Measurements from ENCODE around the gene CFAP68.
"Not testable (repeated sequence)": the region's sequence is repeated elsewhere in the genome, so short reads cannot be mapped to it uniquely, and the experiment has no call there.

The CFAP68 gene

DNA sequence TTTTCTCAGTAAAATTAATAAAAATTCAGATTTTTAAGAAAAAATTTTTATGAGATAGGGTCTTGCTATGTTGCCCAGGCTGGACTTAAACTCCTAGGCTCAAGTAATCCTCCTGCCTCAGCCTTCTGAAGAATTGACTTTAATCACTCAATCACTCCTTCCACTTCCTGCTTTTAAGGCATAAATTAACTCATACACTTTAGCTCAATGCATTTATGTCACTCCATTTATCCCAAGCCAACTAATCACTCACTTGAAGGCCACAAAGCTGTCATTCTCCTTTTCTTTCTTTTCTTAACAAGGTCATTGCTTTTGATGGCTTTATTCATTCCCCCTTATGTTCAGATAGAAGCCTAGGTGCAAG is 8.8 kb upstream of the CFAP68 start:
- no peak for DNase-seq (ENCODE audit: low spot score)

DNA sequence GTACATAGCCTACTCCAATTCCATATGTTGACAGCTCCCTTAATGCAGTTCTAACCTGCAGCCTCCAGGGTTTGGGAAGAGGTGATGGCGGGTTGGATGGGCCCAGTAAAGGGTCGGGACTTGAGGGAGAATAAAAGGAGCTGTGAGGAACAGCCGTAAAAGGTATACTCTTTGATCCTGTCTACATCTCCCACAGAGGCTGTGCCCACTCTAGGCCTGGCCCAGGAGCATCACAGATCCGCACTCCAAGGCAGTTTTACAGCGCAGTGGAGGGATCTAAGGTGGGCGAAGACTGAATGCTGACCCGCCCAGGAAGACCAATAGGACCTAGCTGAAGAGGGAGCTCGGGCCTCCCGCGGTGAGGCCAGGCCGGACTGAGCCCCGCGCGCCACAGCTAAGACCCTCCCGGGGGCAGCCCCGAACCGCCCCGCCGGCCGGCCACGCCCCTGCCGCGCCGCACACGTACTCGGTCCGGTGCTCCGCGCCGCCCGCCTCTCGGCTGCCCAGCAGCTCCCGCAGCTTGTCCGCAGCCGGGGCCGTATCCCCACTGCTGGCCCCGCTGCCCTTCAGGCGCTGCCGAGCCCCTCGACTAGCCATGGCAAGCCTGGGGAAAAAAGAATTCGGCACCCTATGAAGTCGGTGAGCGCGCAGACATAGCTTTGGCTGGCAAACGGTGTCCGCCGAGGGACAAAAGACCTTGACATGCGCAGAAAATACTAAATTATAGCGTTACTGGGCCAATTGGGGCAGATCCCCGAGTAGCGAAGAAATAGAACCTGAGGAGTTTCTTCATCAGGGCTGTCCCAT is 8.3 kb upstream of the CFAP68 start, which contains the start of gene ALG9:
Gene ALG9, minus strand, starts transcription at position 696 of the 807 bp plus-strand sequence. Its CDS starts 99 bp downstream, at position 597.
- DNase-seq (ENCODE audit: low spot score), result peak; percentile 71

DNA sequence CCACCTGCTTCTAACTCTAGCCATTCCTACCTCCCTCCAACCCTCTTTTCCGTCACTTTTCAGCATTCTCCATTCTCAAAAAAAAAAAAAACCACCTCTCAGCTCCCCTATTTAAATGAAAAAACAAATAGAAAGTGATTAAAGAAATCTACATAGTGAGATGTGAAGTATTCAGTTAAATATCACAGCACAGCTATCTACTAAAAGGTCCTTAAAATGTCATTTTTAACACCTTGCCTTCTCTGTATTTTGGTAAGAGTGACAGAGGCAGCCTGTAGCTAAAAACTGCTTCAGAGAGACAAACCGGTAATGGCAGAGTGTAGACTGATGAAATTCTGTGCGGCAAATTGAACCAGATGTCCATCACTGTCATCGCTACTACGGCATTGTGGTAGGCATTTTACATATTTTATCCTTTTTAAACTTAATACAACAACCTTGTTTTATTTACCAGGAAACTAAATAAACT is 7.6 kb upstream of the CFAP68 start:
- no peak for DNase-seq (ENCODE audit: low spot score)

DNA sequence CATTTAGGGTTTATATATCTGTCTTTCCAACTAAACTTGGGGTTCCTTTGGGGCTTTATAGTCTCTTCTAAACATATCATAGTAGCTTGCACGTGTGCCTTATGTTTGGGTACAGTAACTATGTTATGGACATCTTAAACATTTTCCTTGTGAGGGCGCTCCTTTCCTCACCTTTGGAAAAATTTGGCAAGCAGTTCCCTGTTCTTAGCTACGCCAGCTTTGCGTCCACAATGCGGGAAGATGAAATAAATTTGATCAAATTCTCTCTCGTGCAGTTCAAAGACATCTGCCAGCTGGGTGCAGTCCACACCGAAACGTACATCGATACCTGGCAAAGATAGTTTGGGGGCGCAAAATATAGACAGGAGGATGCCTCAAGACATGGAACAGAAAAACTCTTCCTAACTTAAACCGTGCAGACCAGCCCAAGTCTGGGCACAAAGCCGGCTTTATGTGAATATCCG is 924 bp upstream of the CFAP68 start:
- DNase-seq (ENCODE audit: low spot score), result no peak

DNA sequence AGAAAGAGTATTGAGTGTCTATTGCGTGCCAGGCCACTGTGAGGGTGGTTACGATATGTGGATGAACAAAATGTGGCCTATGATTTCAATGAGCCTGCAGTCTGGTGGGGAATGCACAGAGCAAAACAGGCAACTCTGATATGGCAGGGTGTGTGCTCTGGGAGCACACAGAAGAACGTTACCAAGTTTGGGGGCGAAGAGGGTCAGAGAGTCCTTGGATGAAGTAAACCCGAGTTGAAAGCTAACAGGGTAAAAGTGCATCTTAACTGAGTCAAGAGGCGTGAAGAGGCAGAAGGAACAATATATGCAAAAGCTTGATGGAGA is 258 bp downstream of the CFAP68 start:
- DNase-seq (ENCODE audit: low spot score), result no peak

DNA sequence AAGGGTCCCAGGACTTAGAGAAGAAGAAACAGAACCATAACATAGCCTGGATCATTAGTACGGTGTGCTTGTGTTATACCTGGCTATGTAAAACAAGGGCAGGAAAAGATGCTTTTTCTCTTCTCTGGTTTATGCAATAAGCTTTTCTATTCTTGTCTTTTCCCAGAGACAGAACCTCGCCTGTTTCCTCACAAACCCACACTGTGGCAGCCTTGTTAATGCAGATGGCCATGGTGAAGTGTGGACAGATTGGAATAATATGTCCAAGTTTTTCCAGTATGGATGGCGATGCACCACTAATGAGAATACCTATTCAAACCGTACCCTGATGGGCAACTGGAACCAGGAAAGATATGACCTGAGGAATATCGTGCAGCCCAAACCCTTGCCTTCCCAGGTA is 2.9 kb downstream of the CFAP68 start:
- DNase-seq (ENCODE audit: low spot score), result no peak

DNA sequence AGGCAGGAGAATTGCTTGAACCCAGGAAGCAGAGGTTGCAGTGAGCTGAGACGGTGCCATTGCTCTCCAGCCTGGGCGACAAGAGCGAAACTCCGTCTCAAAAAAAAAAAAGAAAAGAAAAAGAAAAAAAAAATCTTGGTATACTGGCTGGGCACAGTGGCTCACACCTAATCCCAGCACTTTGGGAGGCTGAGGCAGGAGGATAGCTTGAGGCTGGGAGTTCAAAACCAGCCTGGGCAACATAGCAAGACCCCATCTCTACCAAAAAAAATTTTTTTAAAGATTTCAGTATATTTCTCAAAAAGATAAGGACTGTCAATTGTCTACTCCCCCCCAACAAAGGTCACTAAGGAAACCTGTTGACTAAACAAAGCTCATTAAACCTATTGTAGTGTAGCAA is 5.7 kb downstream of the CFAP68 start:
- DNase-seq (ENCODE audit: low spot score), result not testable (repeated sequence)

DNA sequence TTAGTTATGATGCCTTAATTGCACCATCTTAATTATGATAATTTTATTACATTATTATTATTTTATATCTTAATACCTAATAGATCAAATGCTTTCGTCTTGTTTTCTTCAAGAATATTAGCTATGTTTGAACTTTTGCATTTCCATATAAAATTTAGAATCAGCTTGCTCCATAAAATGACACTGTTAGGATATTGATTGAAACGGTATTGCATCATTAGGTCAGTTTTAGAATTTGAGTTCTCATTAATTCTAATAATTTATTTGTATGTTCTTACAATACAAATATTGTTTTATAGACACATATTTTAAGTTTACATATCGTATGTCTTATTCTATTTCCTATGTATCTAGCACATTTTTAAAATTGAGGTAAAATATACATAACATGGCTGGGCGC is 6.7 kb downstream of the CFAP68 start:
- no peak for DNase-seq (ENCODE audit: low spot score)

DNA sequence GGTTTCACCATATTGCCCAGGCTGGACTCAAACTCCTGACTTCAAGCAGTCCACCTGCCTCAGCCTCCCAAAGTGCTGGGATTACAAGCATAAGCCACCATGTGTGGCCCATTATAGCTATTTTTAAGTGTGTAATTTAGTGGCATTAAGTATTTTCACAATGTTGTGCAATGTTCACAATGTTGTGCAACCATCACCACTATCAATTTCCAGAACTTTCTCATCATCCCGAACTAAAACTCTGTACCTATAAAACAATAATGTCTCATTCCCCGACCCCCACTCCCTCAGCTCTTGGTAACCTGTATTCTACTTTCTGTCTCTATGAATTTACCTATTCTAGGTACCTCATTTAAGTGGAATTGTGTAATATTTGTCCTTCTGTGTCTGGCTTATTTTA is 7.5 kb downstream of the CFAP68 start:
- no peak for DNase-seq (ENCODE audit: low spot score)

DNA sequence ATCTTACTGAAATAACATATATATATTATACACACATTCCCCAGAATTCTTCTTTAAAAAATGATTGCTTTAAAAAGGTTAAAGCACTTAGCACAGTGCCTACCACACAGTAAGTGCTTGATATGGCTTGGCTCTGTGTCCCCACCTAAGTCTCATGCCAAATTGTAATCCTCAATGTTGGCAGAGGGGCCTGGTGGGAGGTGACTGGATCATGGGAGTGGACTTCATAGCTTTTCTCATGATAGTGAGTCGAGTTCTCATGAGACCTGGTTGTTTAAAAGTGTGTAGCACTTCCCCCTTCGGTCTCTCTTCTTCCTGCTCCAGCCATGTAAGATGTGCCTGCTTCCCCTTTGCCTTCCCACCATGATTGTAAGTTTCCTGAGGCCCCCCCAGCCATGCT is 26.1 kb downstream of the CFAP68 start:
- no peak for DNase-seq (ENCODE audit: low spot score)

DNA sequence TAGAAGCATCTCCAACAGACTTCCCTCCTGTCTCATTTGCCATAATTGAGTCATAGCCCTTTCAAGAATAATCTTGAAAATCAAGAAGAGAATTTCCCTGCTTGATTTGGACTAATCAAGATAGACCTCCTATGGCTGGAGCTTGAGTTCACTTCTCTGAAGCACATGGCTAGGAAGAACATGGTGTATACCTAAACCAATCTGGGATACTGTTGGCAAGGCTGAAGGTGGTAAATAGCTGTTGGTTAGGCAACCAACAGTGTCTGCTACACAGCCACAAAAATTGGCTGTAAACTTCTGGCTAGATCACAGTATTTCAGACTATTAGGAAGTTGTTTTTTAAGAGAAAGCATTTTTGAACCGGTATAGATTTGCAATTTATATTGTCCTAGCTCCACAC is 27.3 kb downstream of the CFAP68 start:
- DNase-seq (ENCODE audit: low spot score), result no peak

DNA sequence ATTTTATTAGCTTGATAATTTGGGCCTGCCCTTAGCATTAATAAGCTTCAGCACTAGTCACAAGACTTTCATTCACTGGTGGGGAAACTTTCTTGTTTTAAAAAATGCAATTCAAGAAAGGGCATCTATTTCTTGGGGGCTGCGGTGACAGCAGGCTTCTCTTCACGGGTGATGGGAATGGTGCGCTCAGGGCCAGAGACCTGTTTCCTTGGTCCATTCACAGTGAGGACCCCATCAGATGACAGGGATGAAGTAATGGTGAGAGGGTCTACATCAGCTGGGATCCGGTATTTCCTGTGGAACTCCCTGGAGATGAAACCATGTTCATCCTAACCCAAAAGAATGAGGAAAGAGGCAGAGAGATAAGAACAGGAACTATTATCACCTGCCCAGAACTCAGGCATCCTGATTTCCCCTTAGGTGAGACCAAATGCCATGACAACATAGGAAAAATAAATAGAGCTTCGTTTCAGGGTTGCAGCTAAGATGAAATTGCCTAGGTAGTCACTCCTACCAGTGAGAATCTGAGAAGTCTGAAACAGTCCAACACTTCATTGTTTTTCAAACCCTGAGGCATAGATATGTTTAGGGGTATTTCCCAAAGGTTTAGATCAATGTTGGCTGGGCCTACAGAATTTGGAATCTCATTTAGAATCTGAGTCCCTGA is 29.4 kb downstream of the CFAP68 start:
- DNase-seq (ENCODE audit: low spot score), result no peak

DNA sequence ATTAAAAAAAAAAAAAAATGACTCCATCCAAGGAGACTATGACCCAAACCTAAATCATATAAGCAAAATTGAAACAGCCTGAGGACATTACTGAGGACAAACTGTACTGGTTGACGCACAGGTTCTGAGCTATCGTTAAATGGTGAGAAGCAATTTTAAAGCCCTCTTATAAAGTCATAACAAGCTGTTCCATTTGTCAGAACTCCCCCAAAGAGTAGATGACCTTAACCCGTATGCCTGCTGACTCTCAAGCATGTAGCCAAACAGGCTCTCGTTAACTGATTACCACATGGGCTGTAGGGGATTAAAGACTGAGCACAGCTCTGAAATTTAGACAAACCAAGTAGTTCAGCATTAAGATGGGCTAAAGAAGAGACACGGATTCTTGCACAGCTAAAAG is 30.0 kb downstream of the CFAP68 start:
- no peak for DNase-seq (ENCODE audit: low spot score)

DNA sequence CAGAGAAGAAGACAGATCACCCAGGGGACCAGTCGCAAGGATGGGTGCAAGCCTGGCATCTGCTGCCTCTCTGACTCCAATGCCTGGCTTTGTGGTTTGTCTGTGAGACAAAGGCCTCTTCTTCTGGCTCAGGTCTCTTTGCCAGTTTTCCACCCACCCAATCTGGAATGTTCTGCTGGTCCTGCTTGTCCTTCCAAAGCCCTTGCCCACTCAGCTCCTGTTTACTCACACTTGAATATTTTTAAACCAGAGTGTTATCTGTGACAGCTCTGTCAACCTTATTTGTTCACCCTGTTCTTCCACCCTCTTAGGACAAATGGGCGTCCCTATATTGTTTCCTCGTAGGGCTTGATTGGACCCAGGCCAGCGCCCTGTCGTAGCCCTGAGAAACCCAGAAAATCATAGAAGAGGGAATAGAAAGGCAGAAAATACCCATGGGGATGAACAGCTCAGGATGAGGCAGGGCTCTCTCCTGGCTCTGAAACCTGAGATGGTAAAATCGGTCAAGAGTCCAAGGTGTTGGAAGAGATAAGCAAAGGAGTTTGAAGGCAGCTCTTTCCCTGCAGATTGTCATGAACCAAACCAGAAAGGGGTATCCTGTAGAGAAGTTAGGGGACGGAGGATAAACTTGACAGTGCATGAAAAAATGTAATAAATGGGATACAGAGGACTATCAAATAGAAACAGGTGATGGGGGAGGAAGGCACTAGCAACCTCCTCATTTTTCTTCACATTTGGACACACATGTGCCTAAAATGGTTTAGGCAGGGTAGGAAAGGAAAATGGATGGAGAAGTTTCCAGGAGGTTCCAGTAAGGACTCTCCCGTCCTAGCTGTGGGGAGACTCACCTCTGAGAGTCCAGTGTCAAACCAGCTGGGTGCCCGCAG is 31.6 kb downstream of the CFAP68 start:
- DNase-seq (ENCODE audit: low spot score), result no peak

DNA sequence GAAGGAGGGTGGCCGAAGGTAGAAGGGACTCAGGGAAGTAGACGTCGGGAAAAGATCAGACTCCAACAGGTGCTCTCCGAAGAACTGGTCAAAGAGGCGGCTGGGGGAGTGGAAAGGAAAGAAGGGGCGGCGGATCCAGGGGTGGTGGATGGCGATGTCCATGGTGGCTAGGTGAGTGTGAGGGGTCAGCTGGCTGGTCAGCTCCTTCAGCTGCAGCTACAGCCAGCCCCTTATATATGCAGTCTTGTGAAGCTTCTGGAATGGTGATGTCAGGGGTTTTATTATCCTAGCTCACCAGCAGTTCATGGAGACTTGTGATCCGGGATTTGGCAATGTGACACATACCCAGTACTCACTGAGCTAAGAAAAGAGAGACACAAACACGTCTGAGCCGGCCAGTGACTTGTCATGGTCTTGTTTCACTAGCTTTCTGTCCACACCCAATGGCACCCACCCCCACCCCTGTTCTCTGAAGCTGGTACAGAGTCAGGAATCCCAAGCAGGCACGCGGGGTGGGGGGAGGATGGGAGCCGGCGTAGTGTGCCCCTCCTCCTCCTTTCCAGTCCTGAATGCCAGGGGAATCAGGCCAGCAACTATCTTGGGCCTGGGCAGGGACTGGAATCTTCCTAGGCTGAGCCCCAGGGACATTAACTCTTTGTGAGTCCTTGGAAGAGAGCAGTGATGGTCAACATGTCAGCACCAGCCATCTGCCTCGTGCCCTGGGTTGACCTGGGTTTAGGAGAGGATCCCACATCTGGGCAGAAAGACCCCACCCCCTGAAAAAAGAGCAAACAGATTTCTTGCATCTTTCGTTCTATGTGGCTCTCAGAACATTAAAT is 32.4 kb downstream of the CFAP68 start, which contains the start of gene CRYAB:
Gene CRYAB, minus strand, starts transcription at position 208 of the 839 bp plus-strand sequence. Its CDS starts 46 bp downstream, at position 162.
- no peak for DNase-seq (ENCODE audit: low spot score)

DNA sequence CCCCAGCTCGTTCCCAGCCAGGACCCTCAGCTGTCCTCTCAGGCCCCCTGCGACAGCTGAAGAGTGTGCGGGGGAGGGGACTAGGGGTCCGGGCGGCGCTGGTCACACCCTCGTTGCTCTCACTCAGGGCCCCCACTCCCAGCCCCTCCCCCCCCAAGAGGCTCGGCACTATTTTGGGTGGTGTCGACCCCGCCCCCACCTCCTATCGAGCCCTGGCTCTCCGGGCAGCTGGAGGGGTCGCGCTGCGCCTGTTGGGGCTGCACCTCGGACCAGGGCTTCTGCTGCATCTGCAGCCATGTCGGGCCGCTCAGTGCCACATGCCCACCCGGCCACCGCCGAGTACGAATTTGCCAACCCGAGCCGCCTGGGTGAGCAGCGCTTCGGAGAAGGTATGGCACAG is 33.2 kb downstream of the CFAP68 start, which contains the start of gene HSPB2:
Gene HSPB2, plus strand, starts transcription at position 200 of the 400 bp plus-strand sequence. Its CDS starts 96 bp downstream, at position 296.
- no peak for DNase-seq (ENCODE audit: low spot score)

DNA sequence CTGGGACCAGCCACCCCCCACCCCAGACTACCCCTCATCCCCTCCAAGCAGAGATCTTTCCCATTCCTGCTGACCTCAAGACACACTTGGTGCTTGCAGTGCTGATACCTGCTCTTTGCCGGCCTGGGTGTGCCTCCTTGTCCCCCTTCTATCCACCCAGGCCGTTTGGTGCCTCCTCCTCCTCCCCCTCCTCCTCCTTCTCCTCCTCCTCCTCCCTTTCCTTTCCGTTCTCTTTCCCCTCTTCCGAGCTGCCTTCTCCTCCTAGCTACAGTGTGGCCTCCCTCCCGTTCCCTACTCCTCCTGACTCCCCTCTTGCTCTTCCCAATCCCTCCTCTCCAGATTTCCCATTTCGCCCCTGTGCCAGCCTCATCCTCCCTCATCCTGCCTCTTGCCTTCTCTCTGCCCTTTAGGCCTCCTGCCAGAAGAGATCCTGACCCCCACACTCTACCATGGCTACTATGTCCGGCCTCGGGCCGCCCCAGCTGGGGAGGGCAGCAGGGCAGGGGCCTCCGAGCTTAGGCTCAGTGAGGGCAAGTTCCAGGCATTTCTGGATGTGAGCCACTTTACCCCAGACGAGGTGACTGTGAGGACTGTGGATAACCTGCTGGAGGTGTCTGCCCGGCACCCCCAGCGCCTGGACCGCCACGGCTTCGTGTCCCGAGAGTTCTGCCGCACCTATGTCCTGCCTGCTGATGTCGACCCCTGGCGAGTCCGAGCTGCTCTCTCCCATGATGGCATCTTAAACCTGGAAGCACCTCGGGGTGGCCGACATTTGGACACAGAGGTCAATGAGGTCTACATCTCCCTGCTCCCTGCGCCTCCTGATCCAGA is 33.9 kb downstream of the CFAP68 start:
- DNase-seq (ENCODE audit: low spot score), result no peak

DNA sequence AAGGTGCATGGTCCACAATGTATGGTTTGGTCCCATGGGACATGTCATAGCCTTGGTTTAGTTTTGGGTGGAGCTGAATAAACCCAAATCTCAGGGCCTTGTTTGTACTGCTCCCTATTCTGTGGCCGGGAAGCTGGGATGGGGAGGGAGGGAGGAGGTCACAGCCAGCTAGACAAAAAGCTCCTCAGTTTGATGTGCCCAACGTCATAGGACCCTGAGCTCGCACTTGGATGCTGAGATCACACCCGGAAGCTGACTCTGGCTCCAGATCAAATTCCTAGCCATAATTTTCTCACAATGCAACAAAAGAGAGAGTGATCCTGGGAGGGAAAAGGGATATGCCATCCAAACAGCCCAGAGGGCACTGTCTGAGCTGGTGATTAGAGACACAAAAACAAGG is 34.7 kb downstream of the CFAP68 start:
- DNase-seq (ENCODE audit: low spot score), result no peak

DNA sequence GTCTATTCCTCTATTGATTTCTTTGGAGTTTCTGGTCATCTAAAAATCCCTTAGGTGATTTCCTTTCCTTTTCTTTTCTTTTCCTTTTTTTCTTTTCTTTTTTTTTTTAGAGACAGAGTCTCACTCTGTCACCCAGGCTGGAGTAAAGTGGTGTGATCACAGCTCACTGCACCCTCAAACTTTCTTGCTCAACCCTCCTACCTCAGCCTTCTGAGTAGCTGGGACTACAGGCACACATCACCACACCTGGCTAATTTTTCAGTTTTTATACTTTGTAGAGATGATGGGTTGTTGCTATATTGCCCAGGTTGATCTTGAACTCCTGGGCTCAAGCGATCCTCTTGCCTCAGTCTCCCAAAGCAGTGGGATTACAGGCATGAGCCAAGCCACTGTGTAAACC is 37.4 kb downstream of the CFAP68 start:
- no peak for DNase-seq (ENCODE audit: low spot score)

DNA sequence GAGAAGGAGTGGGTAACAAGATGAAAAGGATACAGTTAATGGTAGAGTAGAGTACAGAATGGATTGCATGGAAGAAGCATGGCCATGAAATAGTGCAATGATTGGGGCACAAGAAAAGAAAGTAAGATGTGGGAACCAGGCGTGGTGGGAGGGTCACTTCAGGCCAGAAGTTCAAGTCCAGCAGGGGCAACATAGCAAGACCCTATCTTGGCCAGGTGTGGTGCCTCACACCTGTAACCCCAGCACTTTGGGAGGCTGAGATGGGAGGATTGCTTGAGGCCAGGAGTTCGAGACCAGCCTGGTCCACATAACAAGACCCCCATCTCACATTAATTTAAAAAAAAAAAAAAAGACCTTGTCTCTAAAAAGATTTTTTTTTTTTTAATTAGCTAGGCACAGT is 38.0 kb downstream of the CFAP68 start:
- DNase-seq (ENCODE audit: low spot score), result no peak

All from SK-N-DZ (cell line).